A673 (cell line): ENCODE data around the gene NAPA. TPM values are rescaled to one million over a fixed set of nuclear protein-coding genes. Genes with fewer than 3 reads are reported as not detected.

Source experiments
- BruUV-seq: library from RNA; stranded (reverse); fragments of 400-500 nt; replicated peaks from 2 replicates; lab custom pipeline; 2021; lab: Mats Ljungman, UMichigan
- CTCF ChIA-PET: fragments of 300-600 bp; sonication (Branson Sonifier 250); formaldehyde crosslinking; loops from one replicate; lab custom pipeline; 2022; ENCODE audit warnings: antibody characterized with exemption; lab: Charles Lee
- POLR2A ChIA-PET: fragments of 300-600 bp; sonication (Branson Sonifier 250); formaldehyde crosslinking; loops from one replicate; lab custom pipeline; 2022; ENCODE audit warnings: antibody characterized with exemption; ENCODE audit not compliant: low non-redundant PET; lab: Charles Lee
- DNase-seq: peaks from one replicate; pipeline ENCODE4 v3.0.0-alpha.2; 2015; ENCODE audit warnings: low spot score
- H3K27ac ChIP-seq: fragments of 200-600 bp; sonication (generic); 2 replicates; pipeline ENCODE4 v1.5.1; 2016; ENCODE audit warnings: mixed run types, low read depth, mild to moderate bottlenecking, mixed read lengths, antibody characterized with exemption, low read length; ENCODE audit not compliant: poor library complexity, severe bottlenecking
- H3K27me3 ChIP-seq: fragments of 200-600 bp; sonication (generic); replicated peaks from 2 replicates; pipeline ENCODE4 v1.6.1; 2017; ENCODE audit warnings: mixed run types, low read depth, mild to moderate bottlenecking, mixed read lengths, antibody characterized with exemption, low read length; ENCODE audit not compliant: insufficient read depth, poor library complexity
- H3K36me3 ChIP-seq: fragments of 200-600 bp; sonication (generic); 2 replicates; pipeline ENCODE4 v1.6.1; 2016; ENCODE audit warnings: mixed run types, mild to moderate bottlenecking, mixed read lengths, antibody characterized with exemption, low read length; ENCODE audit not compliant: insufficient read depth, poor library complexity, severe bottlenecking
- H3K4me1 ChIP-seq: fragments of 200-600 bp; sonication (generic); 2 replicates; pipeline ENCODE4 v1.6.1; 2017; ENCODE audit warnings: mixed run types, mild to moderate bottlenecking, mixed read lengths, antibody characterized with exemption, low read length; ENCODE audit not compliant: insufficient read depth, poor library complexity, severe bottlenecking
- H3K4me3 ChIP-seq: fragments of 200-600 bp; sonication (generic); 2 replicates; pipeline ENCODE4 v1.5.1; 2016; ENCODE audit warnings: low read depth, mixed run types, mild to moderate bottlenecking, mixed read lengths, low read length; ENCODE audit not compliant: poor library complexity, severe bottlenecking
- H3K9me3 ChIP-seq: fragments of 200-600 bp; sonication (generic); 2 replicates; pipeline ENCODE4 v1.6.1; 2016; ENCODE audit warnings: mixed run types, low read depth, mild to moderate bottlenecking, mixed read lengths, antibody characterized with exemption, low read length; ENCODE audit not compliant: poor library complexity, severe bottlenecking
- EZH2 ChIP-seq: fragments of 200-600 bp; sonication (generic); IDR thresholded peaks from 2 replicates; pipeline ENCODE4 v1.6.1; 2017; ENCODE audit warnings: borderline replicate concordance, low read depth, mild to moderate bottlenecking, mixed read lengths, antibody characterized with exemption, low read length; ENCODE audit not compliant: poor library complexity, severe bottlenecking
- intact Hi-C: fragments of 100-400 bp; cut with micrococcal nuclease; formaldehyde crosslinking; loops from one replicate; pipeline ENCODE4 v1.10.0; 2022; ENCODE audit not compliant: unreplicated experiment
- total RNA-seq: library from RNA; stranded (reverse); gene quantifications from 2 replicates; pipeline ENCODE4 v1.2.3, GENCODE V29; 2021
- TF ChIP-seq, protein P1 (sequence below): fragments of 300-800, 200-600 bp; sonication (generic); conservative IDR thresholded peaks from 2 replicates; pipeline ENCODE4 v1.5.1; 2017; ENCODE audit warnings: low read depth, mild to moderate bottlenecking, antibody characterized with exemption, low read length, moderate library complexity, mixed read lengths

Gene NAPA
- total RNA-seq, 1 experiment from 2014 or later, result 90.9 TPM

DNA sequence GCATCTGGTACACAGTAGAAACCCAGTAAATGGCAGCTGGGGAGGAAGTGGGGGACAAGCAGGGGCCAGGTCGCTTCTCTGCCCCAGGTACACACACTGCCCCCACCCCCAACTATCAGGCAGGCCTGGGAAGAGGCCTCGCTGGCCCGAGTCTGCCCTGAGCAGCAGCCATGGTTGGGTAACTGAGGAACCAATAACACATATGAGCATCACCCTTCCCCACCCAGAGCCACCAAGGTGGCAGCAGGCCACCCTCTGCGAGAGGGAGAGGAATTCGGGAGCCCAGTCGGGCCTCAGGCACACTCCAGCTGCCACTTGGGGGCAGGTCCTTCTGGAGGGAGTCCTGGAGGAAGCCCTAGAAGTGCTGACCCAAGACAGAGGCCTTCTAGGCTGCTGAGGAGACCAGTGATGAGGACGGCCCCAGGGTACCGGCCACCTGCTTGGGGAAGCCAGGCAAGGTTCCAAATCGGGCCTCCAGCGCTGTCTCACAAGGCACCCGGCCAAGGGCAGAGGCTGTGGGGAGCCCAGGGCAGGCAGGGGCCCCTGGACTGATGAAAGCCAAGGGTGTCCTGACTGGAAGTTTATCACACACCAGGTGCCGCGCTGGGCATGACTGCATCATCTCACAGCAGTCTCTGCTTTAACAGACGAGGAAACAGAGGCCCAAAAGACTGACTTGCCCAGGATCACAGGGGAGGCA, 16.9 kb downstream of the NAPA start:
- no TSS peak for BruUV-seq
- DNase-seq, result no peak
- Histone ChIP-seq H3K4me3 (no peak overlapping the region), H3K4me1 (no peaks in the 10 kb centered on the region), H3K9me3 (no peaks in the 10 kb centered on the region), H3K27ac (no peak overlapping the region), H3K27me3 (no peaks in the 10 kb centered on the region), H3K36me3 (peaks cover 6% of the 10 kb centered on the region)
- CTCF ChIA-PET, result no interaction called here
- intact Hi-C loops, result no loop called here
- TF ChIP-seq, protein P1, sequence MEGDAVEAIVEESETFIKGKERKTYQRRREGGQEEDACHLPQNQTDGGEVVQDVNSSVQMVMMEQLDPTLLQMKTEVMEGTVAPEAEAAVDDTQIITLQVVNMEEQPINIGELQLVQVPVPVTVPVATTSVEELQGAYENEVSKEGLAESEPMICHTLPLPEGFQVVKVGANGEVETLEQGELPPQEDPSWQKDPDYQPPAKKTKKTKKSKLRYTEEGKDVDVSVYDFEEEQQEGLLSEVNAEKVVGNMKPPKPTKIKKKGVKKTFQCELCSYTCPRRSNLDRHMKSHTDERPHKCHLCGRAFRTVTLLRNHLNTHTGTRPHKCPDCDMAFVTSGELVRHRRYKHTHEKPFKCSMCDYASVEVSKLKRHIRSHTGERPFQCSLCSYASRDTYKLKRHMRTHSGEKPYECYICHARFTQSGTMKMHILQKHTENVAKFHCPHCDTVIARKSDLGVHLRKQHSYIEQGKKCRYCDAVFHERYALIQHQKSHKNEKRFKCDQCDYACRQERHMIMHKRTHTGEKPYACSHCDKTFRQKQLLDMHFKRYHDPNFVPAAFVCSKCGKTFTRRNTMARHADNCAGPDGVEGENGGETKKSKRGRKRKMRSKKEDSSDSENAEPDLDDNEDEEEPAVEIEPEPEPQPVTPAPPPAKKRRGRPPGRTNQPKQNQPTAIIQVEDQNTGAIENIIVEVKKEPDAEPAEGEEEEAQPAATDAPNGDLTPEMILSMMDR, result no peak
- no peak for TF ChIP-seq EZH2
- POLR2A ChIA-PET, result no interaction called here

- BruUV-seq, result no TSS peak
- DNase-seq, result no peak
These were observed 17.7 kb downstream of the NAPA start for GRCh38 chr19:47497050-47497766.

GRCh38 chr19:47495478-47496372, 19.1 kb downstream of the NAPA start:
- Histone ChIP-seq H3K36me3 (peaks cover 3% of the 10 kb centered on the region), H3K27ac (no peak overlapping the region), H3K4me3 (no peak overlapping the region), H3K9me3 (no peaks in the 10 kb centered on the region), H3K27me3 (no peaks in the 10 kb centered on the region), H3K4me1 (no peaks in the 10 kb centered on the region)
- POLR2A ChIA-PET, result no interaction called here
- DNase-seq, result no peak
- CTCF ChIA-PET, result no interaction called here
- BruUV-seq, result no TSS peak
- intact Hi-C loops, result no loop called here
- TF ChIP-seq, protein P1, result no peak
- no peak for TF ChIP-seq EZH2

More at GRCh38 chr19:47497050-47497766, 17.7 kb downstream of the NAPA start:
- no peak for TF ChIP-seq EZH2
- TF ChIP-seq, protein P1, result no peak
- intact Hi-C loops, result no loop called here
- H3K4me3 ChIP-seq, result no peak overlapping the region
- H3K36me3 ChIP-seq, result peaks cover 6% of the 10 kb centered on the region
- no peak overlapping the region for H3K27ac ChIP-seq
- CTCF ChIA-PET, result no interaction called here
- no peaks in the 10 kb centered on the region for H3K27me3 ChIP-seq
- H3K9me3 ChIP-seq, result no peaks in the 10 kb centered on the region
- no peaks in the 10 kb centered on the region for H3K4me1 ChIP-seq
- POLR2A ChIA-PET, result no interaction called here
